ENCODE measurements around the gene CFAP74. TPM values are rescaled to one million over a fixed set of nuclear protein-coding genes. Genes with fewer than 3 reads are reported as not detected.
A peak's percentile ranks its signal among the peaks of the same experiment; 100 is the strongest.

CFAP74 gene
- total and polyA plus RNA-seq, 2 of the 13 experiments (the other 11 are each of a cell fraction or from before 2014, with no cell fraction given), result 0.27 to 0.62 TPM

DNA sequence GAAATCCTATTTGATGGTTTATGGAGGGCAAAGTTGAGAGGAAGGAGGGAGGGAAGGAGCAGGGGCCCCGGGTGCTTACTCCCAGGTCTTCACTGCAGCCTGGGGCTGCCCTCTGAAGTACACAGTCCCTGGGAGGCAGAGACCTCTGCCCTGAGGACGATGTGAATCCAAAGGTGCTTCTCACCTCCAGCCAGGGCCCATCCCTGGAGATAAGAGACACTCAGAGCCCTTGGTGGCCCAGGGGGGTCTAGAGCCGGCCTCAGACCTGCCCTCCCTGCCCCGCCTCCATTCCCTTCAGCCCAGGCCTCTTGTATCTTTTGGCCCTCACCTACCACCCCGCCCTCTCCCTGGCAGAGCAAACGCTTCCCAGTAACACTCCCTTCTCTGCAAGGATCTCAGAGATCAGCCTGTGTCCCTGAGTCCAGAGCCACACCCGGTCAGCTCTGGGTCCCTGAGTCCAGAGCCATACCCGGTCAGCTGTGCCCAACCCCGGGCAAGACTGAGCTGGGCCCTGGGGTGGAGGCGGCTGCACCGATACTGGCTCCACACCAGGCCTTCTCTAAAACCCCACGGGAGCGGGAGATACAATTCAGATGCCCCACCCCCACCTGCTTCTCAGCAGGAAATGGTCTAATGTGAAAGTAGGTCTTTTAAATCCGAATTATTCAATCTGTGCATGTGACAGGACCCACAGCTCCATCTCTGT, 109.1 kb downstream of the CFAP74 start (continued):
- TF ChIP-seq JARID2 (CRISPR knock-in tag; IDR thresholded peaks at IDR 0.05; ENCODE audit: insufficient replicate concordance) (no peak), MXD4 (CRISPR knock-in tag; IDR thresholded peaks at IDR 0.05) (no peak), ZNF382 (CRISPR knock-in tag; IDR thresholded peaks at IDR 0.05; ENCODE audit: borderline replicate concordance) (no peak), MBD4 (IDR thresholded peaks at IDR 0.05; ENCODE audit: borderline replicate concordance, low read length) (no peak), SAP130 (CRISPR knock-in tag; IDR thresholded peaks at IDR 0.05; ENCODE audit: low read depth) (peak; percentile 9; the same call in 1 of the 2 replicates), NFYC (CRISPR knock-in tag; IDR thresholded peaks at IDR 0.05) (no peak), MYC (CRISPR knock-in tag; IDR thresholded peaks at IDR 0.05; ENCODE audit: borderline replicate concordance) (no peak), ZBED4 (CRISPR knock-in tag; IDR thresholded peaks at IDR 0.05; ENCODE audit: borderline replicate concordance) (no peak), KDM5B (CRISPR knock-in tag; IDR thresholded peaks at IDR 0.05; ENCODE audit: borderline replicate concordance) (no peak; the same call in 1 of the 2 replicates), ZNF225 (CRISPR knock-in tag; IDR thresholded peaks at IDR 0.05) (no peak), NFE2L2 (IDR thresholded peaks at IDR 0.05; ENCODE audit: low read length) (no peak), NR2F1 (CRISPR knock-in tag; IDR thresholded peaks at IDR 0.05) (no peak), ZNF260 (CRISPR knock-in tag; IDR thresholded peaks at IDR 0.05; ENCODE audit: borderline replicate concordance, low read depth) (no peak), ZBTB7B (CRISPR knock-in tag; IDR thresholded peaks at IDR 0.05) (no peak), ZFP36L2 (CRISPR knock-in tag; IDR thresholded peaks at IDR 0.05) (no peak), SNAPC5 (CRISPR knock-in tag; IDR thresholded peaks at IDR 0.05; ENCODE audit: borderline replicate concordance) (no peak), KDM6A (CRISPR knock-in tag; IDR thresholded peaks at IDR 0.05; ENCODE audit: low read depth) (no peak), CHD2 (IDR thresholded peaks at IDR 0.05; ENCODE audit: low read depth, low read length) (no peak), CHCHD3 (CRISPR knock-in tag; IDR thresholded peaks at IDR 0.05) (no peak), ZNF296 (CRISPR knock-in tag; conservative IDR thresholded peaks at IDR 0.05) (no peak), NFKBIZ (CRISPR knock-in tag; IDR thresholded peaks at IDR 0.05) (no peak), ARNTL (CRISPR knock-in tag; IDR thresholded peaks at IDR 0.05) (no peak), KDM5A (IDR thresholded peaks at IDR 0.05; ENCODE audit: borderline replicate concordance, low read length) (no peak), ZNF101 (CRISPR knock-in tag; IDR thresholded peaks at IDR 0.05; ENCODE audit: borderline replicate concordance, low read depth) (no peak), KAT8 (CRISPR knock-in tag; IDR thresholded peaks at IDR 0.05) (no peak), DDIT3 (CRISPR knock-in tag; IDR thresholded peaks at IDR 0.05) (no peak)
- TF ChIP-seq, protein P1, sequence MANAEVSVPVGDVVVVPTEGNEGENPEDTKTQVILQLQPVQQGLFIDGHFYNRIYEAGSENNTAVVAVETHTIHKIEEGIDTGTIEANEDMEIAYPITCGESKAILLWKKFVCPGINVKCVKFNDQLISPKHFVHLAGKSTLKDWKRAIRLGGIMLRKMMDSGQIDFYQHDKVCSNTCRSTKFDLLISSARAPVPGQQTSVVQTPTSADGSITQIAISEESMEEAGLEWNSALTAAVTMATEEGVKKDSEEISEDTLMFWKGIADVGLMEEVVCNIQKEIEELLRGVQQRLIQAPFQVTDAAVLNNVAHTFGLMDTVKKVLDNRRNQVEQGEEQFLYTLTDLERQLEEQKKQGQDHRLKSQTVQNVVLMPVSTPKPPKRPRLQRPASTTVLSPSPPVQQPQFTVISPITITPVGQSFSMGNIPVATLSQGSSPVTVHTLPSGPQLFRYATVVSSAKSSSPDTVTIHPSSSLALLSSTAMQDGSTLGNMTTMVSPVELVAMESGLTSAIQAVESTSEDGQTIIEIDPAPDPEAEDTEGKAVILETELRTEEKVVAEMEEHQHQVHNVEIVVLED (CRISPR knock-in tag; IDR thresholded peaks at IDR 0.05; ENCODE audit: borderline replicate concordance), result no peak

All from HepG2 (cell line).